ENCODE results near the gene AHNAK2. TPM values are rescaled to one million over a fixed set of nuclear protein-coding genes. Genes with fewer than 3 reads are reported as not detected.
A peak's percentile ranks its signal among the peaks of the same experiment; 100 is the strongest.
"Not testable (repeated sequence)": the region's sequence is repeated elsewhere in the genome, so short reads cannot be mapped to it uniquely, and the experiment has no call there.

AHNAK2 gene
- total and polyA plus RNA-seq, 5 donors = 2.0 to 5.7 (median 3.1) TPM

- no peak for DNase-seq
- Histone ChIP-seq H3K4me3 (ENCODE audit: low read length) (no peak overlapping the region), H3K27ac (ENCODE audit: low read length) (no peak overlapping the region), H3K9me3 (ENCODE audit: control insufficient read depth, low read length) (peaks cover 3% of the 10 kb centered on the region), H3K4me1 (ENCODE audit: control insufficient read depth, insufficient read depth, low read length) (no peaks in the 10 kb centered on the region), H3K27me3 (ENCODE audit: control insufficient read depth, insufficient read depth) (no peaks in the 10 kb centered on the region)
- no peak for ATAC-seq
- intact Hi-C loops (cut with DNase I) = no loop called here
- 68% methylated on average over 9 of the region's 9 CpGs for WGBS
Measured at GRCh38 chr14:104917116-104917515, 61.1 kb downstream of the AHNAK2 start.

DNA sequence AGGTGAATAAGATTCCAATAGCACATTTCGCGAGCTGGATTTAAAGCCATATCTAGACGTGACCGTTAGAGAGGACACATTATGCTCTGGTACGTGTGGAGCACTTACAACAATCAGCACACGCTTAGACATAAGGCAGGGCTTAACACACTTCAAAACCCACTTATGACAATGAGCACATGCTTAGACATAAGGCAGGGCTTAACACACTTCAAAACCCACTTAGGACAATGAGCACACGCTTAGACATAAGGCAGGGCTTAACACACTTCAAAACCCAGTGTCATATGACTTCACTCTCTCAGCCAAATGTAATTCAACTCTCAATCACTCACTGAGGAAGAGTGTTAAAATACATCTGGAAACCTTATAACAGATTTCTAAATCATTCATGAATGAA is 64.7 kb downstream of the AHNAK2 start:
- no peak overlapping the region for H3K4me3 ChIP-seq (ENCODE audit: low read length)
- DNase-seq = no peak
- no peak for ATAC-seq
- H3K4me1 ChIP-seq (ENCODE audit: control insufficient read depth, insufficient read depth, low read length) = no peaks in the 10 kb centered on the region
- intact Hi-C loops (cut with DNase I) = no loop called here
- H3K27me3 ChIP-seq (ENCODE audit: control insufficient read depth, insufficient read depth) = no peaks in the 10 kb centered on the region
- no peak overlapping the region for H3K27ac ChIP-seq (ENCODE audit: low read length)
- WGBS = 73% methylated on average over 7 of the region's 7 CpGs
- H3K9me3 ChIP-seq (ENCODE audit: control insufficient read depth, low read length) = peaks cover 3% of the 10 kb centered on the region

- Histone ChIP-seq H3K4me1 (ENCODE audit: control insufficient read depth, insufficient read depth, low read length) (no peaks in the 10 kb centered on the region), H3K4me3 (ENCODE audit: low read length) (no peak overlapping the region), H3K9me3 (ENCODE audit: control insufficient read depth, low read length) (peaks cover 3% of the 10 kb centered on the region), H3K27ac (ENCODE audit: low read length) (no peak overlapping the region), H3K27me3 (ENCODE audit: control insufficient read depth, insufficient read depth) (no peaks in the 10 kb centered on the region)
- ATAC-seq = no peak
- DNase-seq = no peak
- intact Hi-C loops (cut with DNase I) = no loop called here
- WGBS = 88% methylated on average over 3 of the region's 3 CpGs
Measured at GRCh38 chr14:104912053-104912452, 66.1 kb downstream of the AHNAK2 start.

GRCh38 chr14:104908303-104908702 is 69.9 kb downstream of the AHNAK2 start:
- DNase-seq (no peak), ATAC-seq (no peak)
- H3K27me3 ChIP-seq (ENCODE audit: control insufficient read depth, insufficient read depth) = no peaks in the 10 kb centered on the region
- no peaks in the 10 kb centered on the region for H3K4me1 ChIP-seq (ENCODE audit: control insufficient read depth, insufficient read depth, low read length)
- H3K4me3 ChIP-seq (ENCODE audit: low read length) = no peak overlapping the region
- WGBS = 4% methylated on average over 1 of the region's 1 CpG
- H3K27ac ChIP-seq (ENCODE audit: low read length) = no peak overlapping the region
- H3K9me3 ChIP-seq (ENCODE audit: control insufficient read depth, low read length) = peaks cover 3% of the 10 kb centered on the region
- intact Hi-C loops (cut with DNase I) = no loop called here

DNA sequence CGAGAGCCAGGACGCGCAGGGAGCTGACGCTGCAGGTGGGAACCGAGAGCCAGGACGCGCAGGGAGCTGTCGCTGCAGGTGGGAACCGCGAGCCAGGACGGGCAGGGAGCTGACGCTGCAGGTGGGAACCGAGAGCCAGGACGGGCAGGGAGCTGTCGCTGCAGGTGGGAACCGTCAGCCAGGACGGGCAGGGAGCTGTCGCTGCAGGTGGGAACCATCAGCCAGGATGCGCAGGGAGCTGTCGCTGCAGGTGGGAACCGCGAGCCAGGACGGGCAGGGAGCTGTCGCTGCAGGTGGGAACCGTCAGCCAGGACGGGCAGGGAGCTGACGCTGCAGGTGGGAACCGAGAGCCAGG is 72.6 kb downstream of the AHNAK2 start:
- DNase-seq; H3K9me3 ChIP-seq (ENCODE audit: control insufficient read depth, low read length); H3K4me3 ChIP-seq (ENCODE audit: low read length); H3K27ac ChIP-seq (ENCODE audit: low read length); H3K4me1 ChIP-seq (ENCODE audit: control insufficient read depth, insufficient read depth, low read length); H3K27me3 ChIP-seq (ENCODE audit: control insufficient read depth, insufficient read depth); intact Hi-C loops (cut with DNase I); ATAC-seq: not testable (repeated sequence)
- 80% methylated on average over 28 of the region's 28 CpGs for WGBS

DNA sequence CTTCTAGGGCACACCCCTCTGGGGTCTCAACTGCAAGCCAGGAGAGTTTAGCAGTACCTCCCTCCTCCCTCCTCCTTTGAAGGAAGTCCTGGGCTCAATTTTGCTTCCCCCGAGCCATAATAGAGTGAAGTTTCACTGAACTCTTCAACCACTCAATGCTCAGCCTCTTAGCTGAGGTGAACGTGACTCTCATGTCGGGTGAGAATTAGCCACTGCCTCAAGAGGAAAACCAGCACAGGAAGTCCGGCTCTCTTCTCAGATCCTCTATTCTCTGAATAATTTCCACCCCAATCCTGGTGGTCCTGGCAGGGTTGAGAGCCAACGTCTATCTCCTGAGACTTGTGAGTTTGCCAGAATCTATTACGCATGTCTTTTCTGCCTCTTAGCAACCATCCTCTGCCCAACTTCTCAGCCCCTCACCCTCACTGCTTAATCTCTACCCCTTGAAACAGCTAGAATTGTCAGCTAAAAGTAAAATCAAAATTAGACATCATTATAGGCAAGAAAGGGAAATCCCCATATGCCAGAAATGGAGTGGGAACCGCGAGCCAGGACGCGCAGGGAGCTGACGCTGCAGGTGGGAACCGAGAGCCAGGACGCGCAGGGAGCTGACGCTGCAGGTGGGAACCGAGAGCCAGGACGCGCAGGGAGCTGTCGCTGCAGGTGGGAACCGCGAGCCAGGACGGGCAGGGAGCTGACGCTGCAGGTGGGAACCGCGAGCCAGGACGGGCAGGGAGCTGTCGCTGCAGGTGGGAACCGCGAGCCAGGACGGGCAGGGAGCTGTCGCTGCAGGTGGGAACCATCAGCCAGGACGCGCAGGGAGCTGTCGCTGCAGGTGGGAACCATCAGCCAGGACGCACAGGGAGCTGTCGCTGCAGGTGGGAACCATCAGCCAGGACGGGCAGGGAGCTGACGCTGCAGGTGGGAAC is 73.3 kb downstream of the AHNAK2 start:
- ATAC-seq; H3K4me3 ChIP-seq (ENCODE audit: low read length); H3K9me3 ChIP-seq (ENCODE audit: control insufficient read depth, low read length); DNase-seq; intact Hi-C loops (cut with DNase I); H3K4me1 ChIP-seq (ENCODE audit: control insufficient read depth, insufficient read depth, low read length); H3K27ac ChIP-seq (ENCODE audit: low read length); H3K27me3 ChIP-seq (ENCODE audit: control insufficient read depth, insufficient read depth): not testable (repeated sequence)
- 67% methylated on average over 38 of the region's 38 CpGs for WGBS

- ATAC-seq = no peak
- intact Hi-C loops (cut with DNase I) = no loop called here
- no peaks in the 10 kb centered on the region for H3K9me3 ChIP-seq (ENCODE audit: control insufficient read depth, low read length)
- H3K4me1 ChIP-seq (ENCODE audit: control insufficient read depth, insufficient read depth, low read length) = no peaks in the 10 kb centered on the region
- 92% methylated on average over 7 of the region's 7 CpGs for WGBS
- no peak overlapping the region for H3K4me3 ChIP-seq (ENCODE audit: low read length)
- DNase-seq = no peak
- H3K27ac ChIP-seq (ENCODE audit: low read length) = no peak overlapping the region
- no peaks in the 10 kb centered on the region for H3K27me3 ChIP-seq (ENCODE audit: control insufficient read depth, insufficient read depth)
Measured at GRCh38 chr14:104903990-104904389, 74.2 kb downstream of the AHNAK2 start.

- Histone ChIP-seq H3K27me3 (ENCODE audit: control insufficient read depth, insufficient read depth) (no peaks in the 10 kb centered on the region), H3K4me1 (ENCODE audit: control insufficient read depth, insufficient read depth, low read length) (no peaks in the 10 kb centered on the region), H3K27ac (ENCODE audit: low read length) (no peak overlapping the region), H3K9me3 (ENCODE audit: control insufficient read depth, low read length) (no peaks in the 10 kb centered on the region), H3K4me3 (ENCODE audit: low read length) (no peak overlapping the region)
- intact Hi-C loops (cut with DNase I) = no loop called here
- ATAC-seq = no peak
- 84% methylated on average over 12 of the region's 12 CpGs for WGBS
- DNase-seq = no peak
Measured at GRCh38 chr14:104900639-104901512, 77.3 kb downstream of the AHNAK2 start.

DNA sequence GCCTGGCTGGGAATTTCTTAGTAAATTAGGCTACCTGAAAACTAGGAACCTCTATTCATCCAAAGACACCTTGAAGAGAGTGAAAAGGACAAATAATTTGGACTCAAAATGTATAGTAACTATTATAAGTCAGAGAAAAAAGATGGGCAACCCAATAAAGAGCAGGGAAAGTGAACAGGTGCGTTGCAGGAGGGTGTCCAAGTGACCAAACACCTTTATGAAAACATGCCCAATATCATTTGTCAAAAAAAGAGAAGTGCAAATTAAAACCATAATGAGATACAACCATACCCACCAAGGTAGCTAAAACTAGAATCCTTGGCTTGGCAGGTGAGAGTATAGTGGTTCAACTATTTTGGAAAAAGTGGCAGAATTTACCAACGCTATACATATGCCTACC is 78.4 kb downstream of the AHNAK2 start:
- no peaks in the 10 kb centered on the region for H3K4me1 ChIP-seq (ENCODE audit: control insufficient read depth, insufficient read depth, low read length)

DNA sequence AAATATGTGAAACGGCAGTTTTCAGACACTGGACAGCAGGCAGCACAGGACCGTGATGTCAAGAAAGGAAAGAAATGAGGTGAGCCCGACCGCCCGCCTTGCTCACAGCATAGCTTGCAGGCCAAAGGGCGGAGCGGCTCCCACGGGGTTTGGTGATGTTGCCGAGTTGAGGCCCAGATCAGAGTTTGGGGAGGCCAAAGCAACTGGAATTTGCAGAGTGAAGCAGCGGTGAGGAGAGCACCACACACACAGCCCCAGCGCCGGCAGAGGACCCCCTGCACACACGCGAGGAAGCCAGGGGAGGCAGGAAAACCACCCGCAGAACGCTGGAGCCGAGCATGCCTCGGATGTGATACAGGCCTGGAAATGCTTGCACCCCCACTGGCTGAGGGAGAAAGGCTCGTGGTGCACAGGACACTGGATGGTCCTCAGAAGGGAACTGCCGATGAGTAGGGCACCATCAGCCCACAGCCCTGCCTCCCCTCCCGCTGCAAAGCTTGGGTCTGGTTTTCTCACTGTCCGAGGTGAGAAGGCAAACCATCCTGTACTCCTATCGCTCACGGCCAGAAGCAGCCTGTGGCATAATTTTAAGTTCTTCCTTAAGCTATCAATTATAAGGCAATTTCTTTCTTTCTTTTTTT is 79.2 kb downstream of the AHNAK2 start:
- H3K4me3 ChIP-seq (ENCODE audit: low read length) = no peak overlapping the region
- intact Hi-C loops (cut with DNase I) = loop anchor here in 3 of 4 donors (5.0 to 10.0 kb wide), 2 partner anchors 146 to 148 kb away; no protein-coding TSS in a partner anchor
- H3K4me1 ChIP-seq (ENCODE audit: control insufficient read depth, insufficient read depth, low read length) = no peaks in the 10 kb centered on the region
- DNase-seq (peak; percentile 38 to 60 (median 56)), ATAC-seq (no peak)
- H3K27ac ChIP-seq (ENCODE audit: low read length) = no peak overlapping the region
- H3K9me3 ChIP-seq (ENCODE audit: control insufficient read depth, low read length) = no peaks in the 10 kb centered on the region
- H3K27me3 ChIP-seq (ENCODE audit: control insufficient read depth, insufficient read depth) = no peaks in the 10 kb centered on the region
- 67% methylated on average over 24 of the region's 24 CpGs for WGBS

More for the DNA sequence above, 78.4 kb downstream of the AHNAK2 start:
- Histone ChIP-seq H3K27ac (ENCODE audit: low read length) (no peak overlapping the region), H3K9me3 (ENCODE audit: control insufficient read depth, low read length) (no peaks in the 10 kb centered on the region), H3K4me3 (ENCODE audit: low read length) (no peak overlapping the region), H3K27me3 (ENCODE audit: control insufficient read depth, insufficient read depth) (no peaks in the 10 kb centered on the region)
- 45% methylated on average over 2 of the region's 2 CpGs for WGBS
- intact Hi-C loops (cut with DNase I) = loop anchor here in 3 of 4 donors (5.0 to 10.0 kb wide), 2 partner anchors 145 to 148 kb away; no protein-coding TSS in a partner anchor
- no peak for DNase-seq
- ATAC-seq = no peak
